Kidney epithelial cell (primary cell): Measurements from ENCODE around the gene SLC39A11. TPM values are rescaled to one million over a fixed set of nuclear protein-coding genes. Genes with fewer than 3 reads are reported as not detected.
"Not testable (repeated sequence)": the region's sequence is repeated elsewhere in the genome, so short reads cannot be mapped to it uniquely, and the experiment has no call there.

ENCODE experiments used
- DNase-seq: peaks from one replicate; pipeline ENCODE4 v3.0.0-alpha.2; 2010; ENCODE audit warnings: low read depth
- H3K27me3 ChIP-seq: 2 replicates; pipeline ENCODE4 v1.6.0; 2011; ENCODE audit warnings: low read length; ENCODE audit not compliant: control insufficient read depth, insufficient read depth
- H3K36me3 ChIP-seq: 2 replicates; pipeline ENCODE4 v1.5.1; 2011; ENCODE audit warnings: low read length; ENCODE audit not compliant: control insufficient read depth, insufficient read depth
- H3K4me3 ChIP-seq: 2 replicates; pipeline ENCODE4 v1.5.1; 2011; ENCODE audit warnings: low read depth, mild to moderate bottlenecking, control low read depth, low read length
- CTCF ChIP-seq: IDR thresholded peaks from 2 replicates; pipeline ENCODE4 v1.5.1; 2011; ENCODE audit warnings: mild to moderate bottlenecking, moderate library complexity, low read length, control low read depth, inconsistent platforms; ENCODE audit not compliant: insufficient read depth, poor library complexity, severe bottlenecking
- total RNA-seq: library from RNA; depleted of rRNA; stranded (reverse); fragments of >200 nt; gene quantifications from 2 replicates; pipeline ENCODE4 v1.2.3, GENCODE V29; 2015

Gene SLC39A11
- total RNA-seq, 1 donor from 2014 or later: 13.0 TPM

- H3K36me3 ChIP-seq: no peaks in the 10 kb centered on the region
- TF ChIP-seq CTCF: no peak
- no peak overlapping the region for H3K4me3 ChIP-seq
- H3K27me3 ChIP-seq: no peaks in the 10 kb centered on the region
- no peak for DNase-seq
Observed at GRCh38 chr17:72778169-72779151, 314.0 kb downstream of the SLC39A11 start.

GRCh38 chr17:72775919-72776318, 316.6 kb downstream of the SLC39A11 start:
- no peaks in the 10 kb centered on the region for H3K27me3 ChIP-seq
- DNase-seq: no peak
- TF ChIP-seq CTCF: no peak
- no peak overlapping the region for H3K4me3 ChIP-seq
- no peaks in the 10 kb centered on the region for H3K36me3 ChIP-seq

- Histone ChIP-seq H3K27me3 (no peaks in the 10 kb centered on the region), H3K36me3 (no peaks in the 10 kb centered on the region), H3K4me3 (no peak overlapping the region)
- no peak for DNase-seq
- TF ChIP-seq CTCF: no peak
Observed at GRCh38 chr17:72775237-72775636, 317.3 kb downstream of the SLC39A11 start.

DNA sequence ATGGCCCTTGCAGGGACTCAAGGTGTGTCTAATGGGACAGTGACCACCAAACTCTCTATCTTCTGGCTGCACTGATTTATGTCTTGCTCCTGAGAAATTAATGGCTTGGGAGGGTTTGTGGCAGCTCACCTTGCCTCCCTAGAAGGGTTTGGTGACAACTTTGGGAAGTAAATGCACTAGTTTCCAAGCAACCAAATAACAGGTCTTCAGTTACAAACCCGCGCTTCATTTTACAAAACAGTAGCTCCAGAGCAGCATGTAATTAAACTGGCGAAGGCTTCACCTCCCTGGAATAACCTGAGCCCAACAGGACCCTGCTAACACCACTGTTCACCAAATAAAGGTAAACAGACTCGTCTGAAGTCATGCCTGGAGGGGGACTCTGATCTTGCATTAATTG, 318.3 kb downstream of the SLC39A11 start:
- DNase-seq: no peak
- no peak for TF ChIP-seq CTCF
- H3K36me3 ChIP-seq: no peaks in the 10 kb centered on the region
- no peak overlapping the region for H3K4me3 ChIP-seq
- no peaks in the 10 kb centered on the region for H3K27me3 ChIP-seq

DNA sequence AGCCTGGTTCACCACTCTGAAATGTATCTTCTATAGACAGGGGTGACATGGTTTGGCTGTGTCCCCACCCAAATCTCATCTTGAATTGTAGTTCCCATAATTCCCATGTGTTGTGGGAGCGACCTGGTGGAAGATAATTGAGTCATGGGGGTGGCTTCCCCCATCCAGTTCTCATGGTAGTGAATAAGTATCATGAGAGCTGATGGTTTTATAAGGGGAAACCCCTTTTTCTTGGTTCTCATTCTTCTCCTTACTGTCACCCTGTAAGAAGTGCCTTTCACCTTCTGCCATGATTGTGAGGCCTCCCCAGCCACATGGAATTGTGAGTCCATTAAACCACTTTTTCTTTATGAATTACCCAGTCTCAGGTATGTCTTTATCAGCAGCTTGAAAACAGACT, 319.3 kb downstream of the SLC39A11 start:
- DNase-seq, H3K36me3 ChIP-seq, H3K4me3 ChIP-seq, H3K27me3 ChIP-seq: not testable (repeated sequence)

DNA sequence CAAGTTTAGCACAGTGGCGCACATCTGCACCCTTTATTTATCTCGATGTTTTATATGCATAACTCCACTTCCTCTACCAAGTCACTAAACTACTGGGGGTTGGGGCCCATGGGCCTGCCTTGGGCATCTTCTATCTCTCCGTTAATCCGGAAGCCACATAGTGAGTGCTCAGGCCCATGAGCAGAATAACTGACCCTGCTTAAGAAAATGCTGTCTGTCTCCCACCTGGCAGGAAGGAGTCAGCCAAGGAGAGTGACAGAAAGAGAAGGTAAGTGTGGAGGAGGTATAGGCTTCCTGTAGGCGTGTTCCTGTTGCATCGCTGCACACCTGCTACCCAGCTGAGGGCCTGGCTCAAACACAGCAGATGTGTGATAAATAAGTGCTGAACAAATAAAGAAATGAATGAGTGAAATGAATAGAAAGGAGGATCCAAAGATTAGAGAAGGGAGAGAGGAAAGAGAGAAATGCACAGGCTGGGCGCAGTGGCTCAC, 320.1 kb downstream of the SLC39A11 start:
- no peak for DNase-seq
- no peaks in the 10 kb centered on the region for H3K27me3 ChIP-seq
- no peaks in the 10 kb centered on the region for H3K36me3 ChIP-seq
- H3K4me3 ChIP-seq: no peak overlapping the region
- no peak for TF ChIP-seq CTCF
